Measurements from ENCODE around the gene BTF3.
"Not testable (repeated sequence)": the region's sequence is repeated elsewhere in the genome, so short reads cannot be mapped to it uniquely, and the experiment has no call there.

Gene BTF3

DNA sequence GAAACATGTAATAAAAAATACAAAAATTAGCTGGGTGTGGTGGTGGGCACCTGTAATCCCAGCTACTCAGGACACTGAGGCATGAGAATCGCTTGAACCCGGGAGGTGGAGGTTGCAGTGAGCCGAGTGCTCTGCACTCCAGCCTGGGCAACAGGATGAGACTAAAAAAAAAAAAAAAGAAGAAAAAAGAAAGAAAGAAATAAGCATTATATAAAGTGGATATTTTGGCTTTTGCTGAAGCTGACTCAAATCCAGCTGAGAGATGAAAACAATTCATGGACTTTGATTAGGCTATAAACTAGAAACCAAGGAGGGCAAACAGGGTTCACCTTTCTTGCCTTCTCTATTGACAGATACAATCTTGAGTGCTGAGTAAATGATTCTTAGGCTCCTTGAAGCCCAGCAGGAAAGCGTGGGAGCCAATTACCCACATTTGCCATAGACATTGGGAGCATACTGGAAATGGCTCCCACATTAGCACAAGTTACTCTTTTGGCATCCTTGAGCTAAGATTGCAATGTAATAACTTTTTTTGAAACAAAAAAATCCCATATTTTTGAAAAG is 2.4 kb upstream of the BTF3 start:
- Mint-ChIP-seq H3K27me3 (peaks cover 21% of the 10 kb centered on the region), H3K4me3 (no peak overlapping the region), H3K4me1 (ENCODE audit: low read depth) (peaks cover 24% of the 10 kb centered on the region), H3K27ac (no peak overlapping the region), H3K9me3 (no peaks in the 10 kb centered on the region), H3K36me3 (ENCODE audit: low read depth) (peaks cover 31% of the 10 kb centered on the region)
- DNase-seq = no peak

DNA sequence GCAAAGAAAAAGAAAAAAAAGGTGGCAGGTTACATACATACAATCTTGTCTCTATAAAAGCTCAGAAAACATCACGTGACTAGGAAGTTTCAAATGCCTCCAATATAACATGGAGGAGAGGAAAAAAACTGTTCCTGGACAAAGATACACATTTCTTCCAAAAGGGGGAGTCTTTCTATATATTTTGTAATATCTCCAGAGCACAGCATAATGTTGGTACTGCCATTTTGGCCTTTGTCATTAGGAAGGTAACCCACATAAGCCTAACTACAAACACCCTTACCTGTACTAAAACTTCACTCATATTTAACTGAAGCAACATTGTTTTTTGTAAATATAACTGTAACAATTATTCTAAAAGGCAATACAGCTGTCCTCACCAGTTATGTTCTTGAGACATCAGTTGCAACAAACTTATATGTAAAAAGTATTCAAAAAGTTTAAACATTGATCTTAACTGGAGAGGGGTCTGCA is 1.2 kb upstream of the BTF3 start:
- Mint-ChIP-seq H3K27me3 (peaks cover 16% of the 10 kb centered on the region), H3K4me3 (peak overlapping the region; percentile 97), H3K27ac (peak overlapping the region; percentile 99), H3K4me1 (ENCODE audit: low read depth) (peaks cover 32% of the 10 kb centered on the region), H3K36me3 (ENCODE audit: low read depth) (peaks cover 43% of the 10 kb centered on the region), H3K9me3 (no peaks in the 10 kb centered on the region)
- no peak for DNase-seq

DNA sequence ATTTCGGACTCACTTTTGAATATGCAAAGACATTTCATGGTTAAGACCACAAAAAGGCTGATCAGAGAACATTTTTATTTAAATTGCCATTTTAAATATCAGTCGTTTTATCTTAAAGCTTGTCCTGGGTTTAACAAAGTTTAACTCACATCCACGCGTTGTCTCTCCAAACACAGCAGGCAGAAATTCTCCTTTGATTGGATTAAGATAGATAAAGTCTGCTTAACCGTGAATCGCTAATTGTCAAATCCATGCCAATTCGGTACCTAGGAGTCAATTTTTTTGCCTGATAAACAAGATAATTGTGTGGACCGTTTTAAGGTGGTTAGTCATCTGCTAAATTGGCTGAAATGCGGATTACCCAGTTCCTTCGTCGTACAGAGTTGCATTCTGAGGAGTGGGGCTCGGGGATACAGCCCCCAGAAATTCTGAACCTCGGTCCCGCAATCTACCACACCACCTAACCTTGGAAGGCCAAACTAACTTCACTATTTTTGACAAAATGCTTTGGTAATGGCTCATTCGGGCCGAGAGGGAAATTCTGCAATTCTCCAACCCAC is 665 bp upstream of the BTF3 start:
- no peaks in the 10 kb centered on the region for H3K9me3 Mint-ChIP-seq
- peak overlapping the region; percentile 97 for H3K4me3 Mint-ChIP-seq
- peak overlapping the region; percentile 99 for H3K27ac Mint-ChIP-seq
- H3K36me3 Mint-ChIP-seq (ENCODE audit: low read depth) = peaks cover 49% of the 10 kb centered on the region
- peaks cover 12% of the 10 kb centered on the region for H3K27me3 Mint-ChIP-seq
- no peak for DNase-seq
- peaks cover 37% of the 10 kb centered on the region for H3K4me1 Mint-ChIP-seq (ENCODE audit: low read depth)

DNA sequence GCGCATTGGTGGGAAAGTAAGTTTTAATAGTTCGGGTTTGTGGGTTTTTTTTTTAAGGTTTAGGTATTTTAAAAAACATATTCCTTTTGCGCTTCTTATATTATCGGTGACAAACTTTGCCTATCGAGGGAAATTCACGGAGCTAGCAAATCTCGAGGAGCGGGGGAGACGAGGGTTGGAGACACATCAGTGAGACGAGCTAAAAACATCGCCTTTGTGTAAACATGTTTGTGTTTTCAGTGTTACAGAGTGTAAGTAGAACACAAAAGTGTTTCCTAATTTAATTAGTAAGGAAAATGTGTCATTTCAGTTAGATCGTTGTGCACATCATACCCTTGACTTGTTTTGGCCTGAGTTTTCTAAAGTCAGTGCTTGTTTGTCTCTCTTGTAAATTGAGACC is 945 bp downstream of the BTF3 start:
- H3K4me1 Mint-ChIP-seq (ENCODE audit: low read depth) = peaks cover 47% of the 10 kb centered on the region
- peak overlapping the region; percentile 97 for H3K4me3 Mint-ChIP-seq
- no peaks in the 10 kb centered on the region for H3K9me3 Mint-ChIP-seq
- DNase-seq = no peak
- peak overlapping the region; percentile 99 for H3K27ac Mint-ChIP-seq
- peaks cover 65% of the 10 kb centered on the region for H3K36me3 Mint-ChIP-seq (ENCODE audit: low read depth)
- peaks cover 2% of the 10 kb centered on the region for H3K27me3 Mint-ChIP-seq

DNA sequence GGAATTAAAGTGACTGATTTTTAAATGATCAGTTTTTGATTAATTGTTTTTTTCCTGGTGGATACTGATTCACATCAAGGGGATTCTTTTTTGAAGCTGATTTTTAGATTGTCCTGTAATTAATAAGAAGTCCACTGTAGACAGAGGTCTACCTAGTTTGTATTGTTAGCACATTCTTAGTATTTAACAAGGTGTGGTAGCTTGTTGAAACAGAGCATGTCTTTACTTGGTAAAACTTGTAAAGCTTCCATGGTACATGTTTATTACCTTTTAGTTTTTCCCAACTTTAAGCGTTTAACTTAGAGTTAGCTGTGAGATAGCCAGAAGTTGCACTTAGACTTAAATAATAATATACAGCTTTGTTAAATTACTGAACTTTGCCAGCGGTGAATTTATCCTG is 1.5 kb downstream of the BTF3 start:
- H3K27me3 Mint-ChIP-seq = no peaks in the 10 kb centered on the region
- no peak for DNase-seq
- H3K4me3 Mint-ChIP-seq = peak overlapping the region; percentile 97
- H3K36me3 Mint-ChIP-seq (ENCODE audit: low read depth) = peaks cover 70% of the 10 kb centered on the region
- H3K9me3 Mint-ChIP-seq = no peaks in the 10 kb centered on the region
- H3K4me1 Mint-ChIP-seq (ENCODE audit: low read depth) = peaks cover 47% of the 10 kb centered on the region
- H3K27ac Mint-ChIP-seq = peak overlapping the region; percentile 99

DNA sequence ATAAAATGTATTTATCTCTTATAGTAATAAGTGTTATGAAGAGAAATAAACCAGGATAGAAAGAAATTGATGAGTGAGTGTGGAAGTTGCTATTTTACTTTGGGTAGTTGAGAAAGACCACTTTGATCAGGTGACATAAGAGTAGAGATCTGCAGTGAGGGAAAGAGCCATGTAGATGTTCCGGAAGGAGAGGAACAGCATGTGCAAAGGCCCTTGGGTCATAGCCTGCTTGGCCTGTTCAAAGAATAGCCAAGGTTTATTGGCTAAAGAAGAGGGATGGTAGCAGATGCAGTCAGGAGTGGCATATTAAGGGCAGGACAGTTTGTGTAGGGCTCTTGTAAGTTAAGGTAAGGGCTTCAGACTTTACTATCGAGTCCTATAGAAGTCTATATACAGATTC is 3.2 kb downstream of the BTF3 start:
- H3K27me3 Mint-ChIP-seq = no peaks in the 10 kb centered on the region
- peaks cover 86% of the 10 kb centered on the region for H3K36me3 Mint-ChIP-seq (ENCODE audit: low read depth)
- peaks cover 47% of the 10 kb centered on the region for H3K4me1 Mint-ChIP-seq (ENCODE audit: low read depth)
- H3K27ac Mint-ChIP-seq = peak overlapping the region; percentile 99
- DNase-seq = no peak
- H3K9me3 Mint-ChIP-seq = no peaks in the 10 kb centered on the region
- peak overlapping the region; percentile 97 for H3K4me3 Mint-ChIP-seq

DNA sequence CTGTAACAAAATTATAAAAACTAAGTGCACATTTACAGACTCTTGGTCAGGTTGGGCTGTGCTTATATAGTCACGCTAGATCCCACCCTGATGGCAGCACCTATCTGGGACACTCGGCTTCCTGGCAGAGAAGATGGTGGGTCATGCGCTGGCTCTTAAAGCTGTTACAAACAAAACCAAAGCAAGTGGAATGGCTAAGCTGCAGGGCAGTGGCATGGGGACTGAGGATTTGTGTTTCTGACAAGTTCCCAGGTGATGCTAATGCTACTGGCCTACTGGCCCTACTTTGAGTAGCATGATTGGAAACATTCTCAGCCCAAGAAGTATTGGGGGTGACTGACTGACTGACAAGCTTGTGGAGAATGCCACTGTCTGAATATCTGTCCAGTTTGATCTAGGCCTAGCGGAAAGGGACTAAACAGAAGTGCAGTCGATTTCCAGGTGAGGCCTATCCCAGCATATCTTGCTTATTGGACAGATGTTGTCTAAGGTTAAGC is 8.3 kb downstream of the BTF3 start:
- Mint-ChIP-seq H3K9me3 (no peaks in the 10 kb centered on the region), H3K27me3 (no peaks in the 10 kb centered on the region), H3K27ac (peak overlapping the region; percentile 38), H3K4me1 (ENCODE audit: low read depth) (peaks cover 17% of the 10 kb centered on the region), H3K4me3 (no peak overlapping the region), H3K36me3 (ENCODE audit: low read depth) (peaks cover 78% of the 10 kb centered on the region)
- peak; percentile 31 for DNase-seq

DNA sequence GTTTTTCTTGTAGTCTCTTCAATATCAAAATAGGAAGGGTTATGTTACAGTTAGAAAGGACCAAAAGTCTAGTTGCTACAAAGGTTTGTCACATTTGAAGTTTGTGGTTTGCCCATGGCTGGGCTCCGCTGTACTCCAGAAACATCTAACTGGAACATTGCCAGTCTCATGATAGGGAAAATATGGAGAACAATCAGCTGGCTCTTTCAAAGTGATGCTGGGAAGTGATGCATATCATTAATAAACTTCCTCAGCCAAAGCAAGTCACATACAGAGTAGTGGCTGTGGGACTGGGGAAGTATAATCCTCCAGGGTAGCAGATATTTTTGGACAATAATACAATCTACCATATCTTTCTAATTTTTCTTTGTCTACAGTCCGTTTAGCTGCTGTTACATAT is 8.8 kb downstream of the BTF3 start:
- peaks cover 73% of the 10 kb centered on the region for H3K36me3 Mint-ChIP-seq (ENCODE audit: low read depth)
- H3K27ac Mint-ChIP-seq = peak overlapping the region; percentile 10
- DNase-seq = no peak
- H3K4me1 Mint-ChIP-seq (ENCODE audit: low read depth) = peaks cover 15% of the 10 kb centered on the region
- H3K4me3 Mint-ChIP-seq = no peak overlapping the region
- H3K27me3 Mint-ChIP-seq = no peaks in the 10 kb centered on the region
- H3K9me3 Mint-ChIP-seq = no peaks in the 10 kb centered on the region

DNA sequence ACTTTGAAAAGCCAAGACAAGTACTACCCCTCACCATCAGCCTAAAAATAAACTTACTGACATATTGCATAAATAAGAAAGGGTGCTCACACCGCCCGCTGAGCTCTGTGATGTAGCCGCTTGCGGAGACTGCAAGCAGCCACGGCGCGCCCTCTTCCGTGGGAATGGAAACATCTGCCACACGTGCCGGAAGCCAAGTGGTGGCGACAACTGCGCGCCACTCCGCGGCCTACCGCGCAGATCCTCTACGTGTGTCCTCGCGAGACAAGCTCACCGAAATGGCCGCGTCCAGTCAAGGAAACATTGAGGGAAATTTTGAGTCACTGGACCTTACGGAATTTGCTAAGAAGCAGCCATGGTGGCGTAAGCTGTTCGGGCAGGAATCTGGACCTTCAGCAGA is 10.3 kb downstream of the BTF3 start:
- H3K9me3 Mint-ChIP-seq; H3K27me3 Mint-ChIP-seq; DNase-seq; H3K4me3 Mint-ChIP-seq; H3K27ac Mint-ChIP-seq; H3K4me1 Mint-ChIP-seq (ENCODE audit: low read depth): not testable (repeated sequence)
- H3K36me3 Mint-ChIP-seq (ENCODE audit: low read depth) = peaks cover 58% of the 10 kb centered on the region

DNA sequence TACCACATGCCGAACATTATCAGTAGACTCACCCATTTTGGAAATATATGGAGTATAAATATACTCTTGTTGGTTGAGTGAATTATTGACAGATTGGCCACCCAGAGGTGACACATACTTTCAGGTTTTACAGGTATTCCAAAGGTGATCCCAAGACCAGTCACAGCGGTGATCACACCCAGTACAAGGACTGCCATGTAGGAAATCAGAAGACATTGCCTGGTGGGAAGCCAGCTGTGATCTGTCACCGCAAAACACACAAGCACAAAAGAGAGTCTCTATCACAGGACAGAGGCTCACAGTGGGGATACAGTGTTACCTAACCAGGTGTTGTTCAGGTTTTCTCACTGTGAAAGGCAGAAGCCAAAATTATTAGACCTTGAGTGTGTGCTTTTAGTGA is 15.8 kb downstream of the BTF3 start:
- peaks cover 6% of the 10 kb centered on the region for H3K36me3 Mint-ChIP-seq (ENCODE audit: low read depth)
- no peak for DNase-seq
- H3K27ac Mint-ChIP-seq = no peak overlapping the region
- H3K4me1 Mint-ChIP-seq (ENCODE audit: low read depth) = no peaks in the 10 kb centered on the region
- H3K27me3 Mint-ChIP-seq = no peaks in the 10 kb centered on the region
- H3K9me3 Mint-ChIP-seq = no peaks in the 10 kb centered on the region
- H3K4me3 Mint-ChIP-seq = no peak overlapping the region

DNA sequence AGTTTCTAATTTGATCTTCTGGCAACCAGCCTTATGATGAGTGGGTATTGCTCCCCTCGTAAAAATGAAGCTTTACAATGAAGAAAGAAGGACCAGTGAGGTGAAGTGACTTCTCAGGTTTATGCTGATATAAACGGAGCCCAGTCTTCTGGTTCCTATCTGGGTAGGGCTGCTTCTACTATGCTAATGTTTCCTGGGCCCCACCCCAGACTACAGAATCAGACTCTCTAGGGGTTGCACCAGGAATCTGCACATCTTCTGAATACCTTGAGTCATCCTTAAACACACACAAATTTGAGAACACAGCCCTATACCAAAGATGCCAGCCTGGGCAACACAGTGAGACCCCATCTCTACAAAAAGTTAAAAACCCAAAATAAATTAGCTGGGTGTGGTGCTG is 16.2 kb downstream of the BTF3 start:
- no peaks in the 10 kb centered on the region for H3K27me3 Mint-ChIP-seq
- peaks cover 3% of the 10 kb centered on the region for H3K4me1 Mint-ChIP-seq (ENCODE audit: low read depth)
- H3K36me3 Mint-ChIP-seq (ENCODE audit: low read depth) = peaks cover 4% of the 10 kb centered on the region
- H3K27ac Mint-ChIP-seq = no peak overlapping the region
- DNase-seq = no peak
- H3K4me3 Mint-ChIP-seq = no peak overlapping the region
- H3K9me3 Mint-ChIP-seq = no peaks in the 10 kb centered on the region

DNA sequence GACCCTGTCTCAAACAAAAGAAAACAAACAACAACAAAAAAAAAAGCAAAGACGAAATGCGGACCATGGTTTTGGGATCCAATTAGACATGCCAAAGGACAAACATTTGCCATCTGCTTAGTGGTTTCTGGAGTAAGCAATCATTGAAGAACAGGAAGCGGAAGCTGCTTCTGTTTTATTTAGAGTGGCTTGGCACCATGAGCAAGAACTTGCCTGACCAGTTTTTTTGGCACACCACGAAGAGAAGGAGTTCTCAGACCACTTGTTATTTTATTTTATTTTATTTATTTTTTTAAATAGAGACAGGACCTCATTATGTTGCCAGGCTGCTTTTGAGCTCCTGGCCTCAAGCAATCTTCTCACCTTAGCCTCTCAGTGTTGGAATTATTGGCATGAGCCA is 17.0 kb downstream of the BTF3 start:
- Mint-ChIP-seq H3K4me3 (no peak overlapping the region), H3K4me1 (ENCODE audit: low read depth) (peaks cover 7% of the 10 kb centered on the region), H3K9me3 (no peaks in the 10 kb centered on the region), H3K27me3 (no peaks in the 10 kb centered on the region), H3K27ac (no peak overlapping the region), H3K36me3 (ENCODE audit: low read depth) (peaks cover 4% of the 10 kb centered on the region)
- no peak for DNase-seq

DNA sequence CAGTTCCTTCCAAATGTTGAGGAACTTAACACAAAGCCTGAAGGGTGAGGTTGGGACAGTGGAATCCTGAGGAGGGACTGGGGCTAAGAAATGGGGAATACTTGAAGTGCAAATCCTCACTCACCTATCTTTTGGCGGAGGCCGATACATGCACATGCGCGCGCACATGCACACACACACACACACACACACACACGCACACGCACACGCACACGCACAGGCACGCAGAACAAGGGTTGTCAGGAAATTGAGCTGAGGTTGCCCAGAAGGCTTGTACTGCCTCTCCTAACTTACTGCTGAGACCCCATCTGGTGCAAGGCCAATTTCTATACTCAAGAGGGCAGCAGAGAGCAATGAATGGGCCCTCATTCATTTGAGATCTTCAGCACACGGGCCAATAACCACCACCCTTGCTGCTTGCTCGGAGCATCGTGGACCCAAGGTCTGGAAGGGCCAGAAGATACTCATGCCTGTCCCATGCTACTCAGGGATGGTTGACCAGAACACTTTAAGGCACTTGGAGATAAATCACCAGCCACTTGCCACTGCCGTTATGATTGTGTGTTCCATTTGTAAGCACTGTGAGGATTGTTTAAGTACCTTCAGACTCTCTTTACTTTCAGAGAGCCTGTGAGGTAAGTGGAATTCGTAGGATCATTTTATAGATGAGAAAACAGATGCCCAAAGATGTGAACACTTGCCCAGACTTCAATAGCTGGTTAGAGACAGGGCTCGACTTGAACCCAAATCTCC is 21.5 kb downstream of the BTF3 start:
- Mint-ChIP-seq H3K27ac (peak overlapping the region; percentile 58), H3K4me1 (ENCODE audit: low read depth) (peaks cover 7% of the 10 kb centered on the region), H3K27me3 (no peaks in the 10 kb centered on the region), H3K36me3 (ENCODE audit: low read depth) (no peaks in the 10 kb centered on the region), H3K4me3 (peak overlapping the region; percentile 28), H3K9me3 (no peaks in the 10 kb centered on the region)
- DNase-seq = peak; percentile 64

DNA sequence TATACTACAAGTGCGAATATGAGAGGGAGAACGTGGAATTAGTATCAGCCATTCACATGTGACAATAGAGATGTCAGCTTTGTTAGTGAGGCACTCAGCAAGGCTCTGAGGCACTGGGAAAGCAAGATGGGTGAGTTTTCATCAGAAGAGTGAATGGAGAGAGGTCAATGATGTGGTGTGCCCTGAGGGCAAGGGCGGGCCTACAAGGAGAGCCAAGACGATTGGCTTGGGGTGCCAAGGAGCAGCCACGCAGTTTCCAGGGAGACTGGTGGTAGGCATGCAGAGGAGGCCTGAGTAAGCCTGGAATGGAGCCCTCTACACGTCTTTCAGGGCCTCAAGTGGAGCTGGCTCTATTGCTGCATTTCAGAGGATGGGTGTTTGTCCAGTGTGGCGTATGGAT is 24.7 kb downstream of the BTF3 start:
- Mint-ChIP-seq H3K27ac (no peak overlapping the region), H3K27me3 (no peaks in the 10 kb centered on the region), H3K9me3 (no peaks in the 10 kb centered on the region), H3K4me1 (ENCODE audit: low read depth) (peaks cover 7% of the 10 kb centered on the region), H3K4me3 (no peak overlapping the region), H3K36me3 (ENCODE audit: low read depth) (no peaks in the 10 kb centered on the region)
- DNase-seq = no peak

DNA sequence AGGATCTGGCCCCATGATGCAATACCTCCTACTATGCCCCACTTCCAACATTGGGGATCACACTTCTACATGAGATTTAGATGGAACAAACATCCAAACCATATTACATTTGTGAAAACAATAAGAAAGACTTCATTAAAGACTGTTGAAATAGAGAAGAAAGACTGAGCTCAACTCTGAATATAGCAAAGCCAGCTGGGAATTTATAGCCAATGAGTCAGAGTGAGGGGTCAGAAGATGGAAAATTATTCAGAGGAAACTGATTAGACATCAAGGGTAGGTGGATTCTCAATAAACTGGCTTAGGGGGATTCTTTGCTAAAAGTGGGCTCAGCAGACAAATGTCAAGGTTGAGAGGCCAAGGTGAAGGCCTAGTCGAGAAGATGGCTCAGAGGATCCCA is 25.6 kb downstream of the BTF3 start:
- no peaks in the 10 kb centered on the region for H3K36me3 Mint-ChIP-seq (ENCODE audit: low read depth)
- H3K4me3 Mint-ChIP-seq = no peak overlapping the region
- no peaks in the 10 kb centered on the region for H3K27me3 Mint-ChIP-seq
- no peak for DNase-seq
- H3K4me1 Mint-ChIP-seq (ENCODE audit: low read depth) = peaks cover 7% of the 10 kb centered on the region
- H3K9me3 Mint-ChIP-seq = no peaks in the 10 kb centered on the region
- no peak overlapping the region for H3K27ac Mint-ChIP-seq

Measured in activated T-cell treated with anti-CD3 and anti-CD28 coated beads, Interleukin-2, amount 50 U/mL, for 24 hours (primary cell).